Measurements from ENCODE around the gene ADGRG6. TPM values are rescaled to one million over a fixed set of nuclear protein-coding genes. Genes with fewer than 3 reads are reported as not detected.

The ADGRG6 gene
- total RNA-seq, 1 experiment from 2014 or later, result 0.49 TPM

DNA sequence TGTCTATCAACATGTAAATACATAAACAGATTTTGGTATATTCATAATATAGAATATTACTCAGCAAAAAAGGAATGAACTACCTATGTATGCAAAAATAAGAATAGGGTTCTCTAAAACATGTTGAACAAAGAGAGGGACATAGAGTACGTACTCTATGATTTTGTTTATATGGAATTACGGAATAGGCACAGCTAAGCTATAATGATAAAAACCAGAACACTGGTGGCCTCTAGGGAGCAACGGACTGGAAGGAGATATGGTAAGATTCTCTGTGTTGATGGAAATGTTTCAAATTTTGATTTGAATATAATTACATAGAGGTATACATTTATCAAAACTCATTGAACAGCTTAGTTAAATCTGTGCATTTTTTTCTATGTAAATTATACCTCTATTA, 19.6 kb downstream of the ADGRG6 start:
- no peak overlapping the region for H3K4me3 ChIP-seq (ENCODE audit: low read depth, low read length, poor library complexity, severe bottlenecking)
- no peak for DNase-seq (ENCODE audit: low spot score)
- H3K27ac ChIP-seq (ENCODE audit: low read depth, low read length, poor library complexity, severe bottlenecking), result no peak overlapping the region
- no peaks in the 10 kb centered on the region for H3K27me3 ChIP-seq (replicated peaks; ENCODE audit: insufficient read depth, low read depth, low read length, poor library complexity)
- H3K9me3 ChIP-seq (ENCODE audit: low read depth, low read length, poor library complexity, severe bottlenecking), result no peaks in the 10 kb centered on the region
- no peaks in the 10 kb centered on the region for H3K36me3 ChIP-seq (ENCODE audit: insufficient read depth, low read length, poor library complexity, severe bottlenecking)
- CTCF ChIA-PET, result no interaction called here
- POLR2A ChIA-PET (ENCODE audit: low non-redundant PET), result no interaction called here
- TF ChIP-seq, protein P1, sequence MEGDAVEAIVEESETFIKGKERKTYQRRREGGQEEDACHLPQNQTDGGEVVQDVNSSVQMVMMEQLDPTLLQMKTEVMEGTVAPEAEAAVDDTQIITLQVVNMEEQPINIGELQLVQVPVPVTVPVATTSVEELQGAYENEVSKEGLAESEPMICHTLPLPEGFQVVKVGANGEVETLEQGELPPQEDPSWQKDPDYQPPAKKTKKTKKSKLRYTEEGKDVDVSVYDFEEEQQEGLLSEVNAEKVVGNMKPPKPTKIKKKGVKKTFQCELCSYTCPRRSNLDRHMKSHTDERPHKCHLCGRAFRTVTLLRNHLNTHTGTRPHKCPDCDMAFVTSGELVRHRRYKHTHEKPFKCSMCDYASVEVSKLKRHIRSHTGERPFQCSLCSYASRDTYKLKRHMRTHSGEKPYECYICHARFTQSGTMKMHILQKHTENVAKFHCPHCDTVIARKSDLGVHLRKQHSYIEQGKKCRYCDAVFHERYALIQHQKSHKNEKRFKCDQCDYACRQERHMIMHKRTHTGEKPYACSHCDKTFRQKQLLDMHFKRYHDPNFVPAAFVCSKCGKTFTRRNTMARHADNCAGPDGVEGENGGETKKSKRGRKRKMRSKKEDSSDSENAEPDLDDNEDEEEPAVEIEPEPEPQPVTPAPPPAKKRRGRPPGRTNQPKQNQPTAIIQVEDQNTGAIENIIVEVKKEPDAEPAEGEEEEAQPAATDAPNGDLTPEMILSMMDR (conservative IDR thresholded peaks at IDR 0.05; ENCODE audit: low read depth, low read length), result no peak
- no peak for TF ChIP-seq EZH2 (IDR thresholded peaks at IDR 0.05; ENCODE audit: borderline replicate concordance, low read depth, low read length, poor library complexity, severe bottlenecking)
- BruUV-seq (replicated peaks), result no TSS peak
- H3K4me1 ChIP-seq (ENCODE audit: insufficient read depth, low read length, poor library complexity, severe bottlenecking), result no peaks in the 10 kb centered on the region
- intact Hi-C loops (cut with micrococcal nuclease; ENCODE audit: unreplicated experiment), result no loop called here

- ChIA-PET CTCF (no interaction called here), POLR2A (ENCODE audit: low non-redundant PET) (no interaction called here)
- no peak for DNase-seq (ENCODE audit: low spot score)
- Histone ChIP-seq H3K9me3 (ENCODE audit: low read depth, low read length, poor library complexity, severe bottlenecking) (no peaks in the 10 kb centered on the region), H3K4me3 (ENCODE audit: low read depth, low read length, poor library complexity, severe bottlenecking) (no peak overlapping the region), H3K4me1 (ENCODE audit: insufficient read depth, low read length, poor library complexity, severe bottlenecking) (no peaks in the 10 kb centered on the region), H3K36me3 (ENCODE audit: insufficient read depth, low read length, poor library complexity, severe bottlenecking) (no peaks in the 10 kb centered on the region), H3K27me3 (replicated peaks; ENCODE audit: insufficient read depth, low read depth, low read length, poor library complexity) (no peaks in the 10 kb centered on the region), H3K27ac (ENCODE audit: low read depth, low read length, poor library complexity, severe bottlenecking) (no peak overlapping the region)
- intact Hi-C loops (cut with micrococcal nuclease; ENCODE audit: unreplicated experiment), result no loop called here
- BruUV-seq (replicated peaks), result no TSS peak
- TF ChIP-seq, protein P1 (conservative IDR thresholded peaks at IDR 0.05; ENCODE audit: low read depth, low read length), result no peak
- TF ChIP-seq EZH2 (IDR thresholded peaks at IDR 0.05; ENCODE audit: borderline replicate concordance, low read depth, low read length, poor library complexity, severe bottlenecking), result no peak
These were observed 20.3 kb downstream of the ADGRG6 start for GRCh38 chr6:142322066-142322465.

DNA sequence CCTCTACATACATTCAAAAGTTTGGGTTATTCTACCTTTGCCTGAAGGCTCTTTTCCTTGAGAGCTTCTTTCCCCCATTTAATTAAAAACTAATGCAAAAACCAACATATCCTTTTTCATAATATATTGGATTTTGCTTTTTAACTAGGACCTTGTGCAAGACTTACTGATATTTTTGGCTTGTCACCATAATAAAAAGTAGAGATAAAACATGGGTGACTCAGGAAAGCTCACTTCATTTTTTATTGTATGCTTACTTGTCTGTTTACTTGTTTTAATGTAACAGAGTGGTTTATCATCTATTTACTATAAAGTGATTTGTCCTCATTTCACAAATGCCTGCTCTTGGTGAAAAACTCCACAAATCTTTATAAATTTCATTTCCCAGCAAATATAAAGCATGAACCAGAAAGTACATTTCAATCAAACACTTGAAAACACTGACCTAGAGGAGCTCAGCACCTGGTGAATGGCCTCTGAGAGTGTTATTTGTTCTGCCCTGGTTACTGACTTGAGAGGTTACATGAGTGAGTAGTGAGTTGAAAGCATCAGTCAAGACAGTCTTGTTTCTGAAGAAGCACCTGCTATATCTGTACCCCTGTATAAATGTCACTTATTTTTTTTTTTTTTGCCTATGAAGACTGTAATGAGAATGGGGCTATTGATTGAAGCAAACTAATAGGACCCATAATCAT, 20.8 kb downstream of the ADGRG6 start:
- intact Hi-C loops (cut with micrococcal nuclease; ENCODE audit: unreplicated experiment), result no loop called here
- BruUV-seq (replicated peaks), result no TSS peak
- Histone ChIP-seq H3K9me3 (ENCODE audit: low read depth, low read length, poor library complexity, severe bottlenecking) (no peaks in the 10 kb centered on the region), H3K4me1 (ENCODE audit: insufficient read depth, low read length, poor library complexity, severe bottlenecking) (no peaks in the 10 kb centered on the region), H3K27me3 (replicated peaks; ENCODE audit: insufficient read depth, low read depth, low read length, poor library complexity) (no peaks in the 10 kb centered on the region), H3K27ac (ENCODE audit: low read depth, low read length, poor library complexity, severe bottlenecking) (no peak overlapping the region), H3K4me3 (ENCODE audit: low read depth, low read length, poor library complexity, severe bottlenecking) (no peak overlapping the region), H3K36me3 (ENCODE audit: insufficient read depth, low read length, poor library complexity, severe bottlenecking) (no peaks in the 10 kb centered on the region)
- DNase-seq (ENCODE audit: low spot score), result no peak
- CTCF ChIA-PET, result no interaction called here
- POLR2A ChIA-PET (ENCODE audit: low non-redundant PET), result no interaction called here
- TF ChIP-seq, protein P1 (conservative IDR thresholded peaks at IDR 0.05; ENCODE audit: low read depth, low read length), result no peak
- no peak for TF ChIP-seq EZH2 (IDR thresholded peaks at IDR 0.05; ENCODE audit: borderline replicate concordance, low read depth, low read length, poor library complexity, severe bottlenecking)

Measured in A673 (cell line).